Measurements from ENCODE around the gene NADSYN1. TPM values are rescaled to one million over a fixed set of nuclear protein-coding genes. Genes with fewer than 3 reads are reported as not detected.

NADSYN1 gene
- total RNA-seq, 1 experiment from 2014 or later: 58.2 TPM

DNA sequence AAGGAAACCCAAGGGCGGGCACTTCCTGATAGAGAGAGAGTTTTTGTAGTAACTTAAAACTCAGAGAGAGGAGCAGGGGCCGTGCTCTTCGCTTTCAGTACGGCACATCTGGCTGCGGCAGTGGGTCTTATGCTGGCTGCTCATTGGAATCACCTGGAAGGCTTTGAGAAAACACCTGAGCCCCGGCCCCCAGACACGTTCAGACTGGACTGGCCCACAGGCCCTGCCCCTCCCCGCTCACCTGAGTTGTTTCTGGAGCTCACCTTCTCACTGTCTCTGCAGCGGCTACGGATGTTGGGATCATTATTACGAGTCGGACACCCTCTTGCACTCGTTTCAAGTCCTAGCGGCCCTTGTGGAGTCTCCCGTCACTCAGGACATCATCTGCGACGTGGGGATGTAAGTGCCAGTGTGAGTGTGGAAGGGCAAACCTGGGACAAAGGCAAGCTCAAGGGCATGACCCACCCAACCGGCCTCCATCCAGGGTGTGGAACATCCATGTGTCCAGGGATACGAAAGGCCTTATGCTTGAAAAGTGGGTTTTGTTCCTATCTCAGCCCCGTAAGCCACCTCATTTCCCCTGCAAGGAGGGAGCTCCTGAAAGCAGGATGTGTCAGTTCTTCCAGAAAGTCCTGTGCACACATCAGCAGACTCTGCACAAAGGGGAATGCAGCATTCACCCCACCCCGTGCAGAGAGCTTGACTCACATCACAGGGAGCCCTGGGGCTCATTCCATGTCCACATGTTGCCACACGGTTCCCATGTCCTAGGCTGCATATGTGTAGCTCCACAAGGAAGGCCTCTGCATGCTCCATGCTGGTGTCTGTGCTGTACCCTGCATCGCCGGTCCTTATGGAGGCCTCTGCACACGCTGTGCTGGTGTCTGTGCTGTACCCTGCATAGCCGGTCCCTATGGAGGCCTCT lies 5.4 kb downstream of the NADSYN1 start:
- ATAC-seq (no peak), DNase-seq (ENCODE audit: low read depth, low spot score) (no peak)
- H3K36me3 ChIP-seq (ENCODE audit: control insufficient read depth in 1 of 2, insufficient read depth in 2 of 2, low read length in 2 of 2): peaks cover 30 to 39% of the 10 kb centered on the region in 2 experiments; a peak in 3 of 4 replicates
- no peak overlapping the region for H3K4me2 ChIP-seq (ENCODE audit: low read length)
- H3K79me2 ChIP-seq (ENCODE audit: insufficient read depth, low read length): peaks cover 14% of the 10 kb centered on the region
- no peak overlapping the region for H3K27ac ChIP-seq (ENCODE audit: low read depth, low read length)
- no peaks in the 10 kb centered on the region for H3K27me3 ChIP-seq (ENCODE audit: insufficient read depth, low read length)
- no peaks in the 10 kb centered on the region for H3K9me2 ChIP-seq (ENCODE audit: insufficient read depth)
- peaks cover 3 to 6% of the 10 kb centered on the region in 2 experiments; a peak in 2 of 4 replicates for H3K4me1 ChIP-seq (ENCODE audit: control insufficient read depth in 1 of 2, insufficient read depth in 2 of 2, low read length in 2 of 2)
- intact Hi-C loops (cut with micrococcal nuclease): no loop called here
- TF ChIP-seq CBX3 (IDR thresholded peaks at IDR 0.05; ENCODE audit: low read depth): no peak
- no peak for TF ChIP-seq EZH2 (IDR thresholded peaks at IDR 0.05)
- no peak for TF ChIP-seq JUND (IDR thresholded peaks at IDR 0.05)
- TF ChIP-seq POLR2A (IDR thresholded peaks at IDR 0.05; ENCODE audit: borderline replicate concordance, extremely low read depth, insufficient read depth, insufficient read length): no peak
- TF ChIP-seq YY1 (IDR thresholded peaks at IDR 0.05; ENCODE audit: extremely low read depth, insufficient replicate concordance, low read depth, low read length): no peak
- TF ChIP-seq, protein P1, sequence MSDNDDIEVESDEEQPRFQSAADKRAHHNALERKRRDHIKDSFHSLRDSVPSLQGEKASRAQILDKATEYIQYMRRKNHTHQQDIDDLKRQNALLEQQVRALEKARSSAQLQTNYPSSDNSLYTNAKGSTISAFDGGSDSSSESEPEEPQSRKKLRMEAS (IDR thresholded peaks at IDR 0.05): no peak
- no peak for TF ChIP-seq EGR1 (IDR thresholded peaks at IDR 0.05; ENCODE audit: low read depth)
- ChIA-PET POLR2A (interaction anchor here (1.1 kb wide), 1 partner anchor 10 kb away, joined by 5 read pairs; the partner anchor contains the start of gene DHCR7), RAD21 (ENCODE audit: low non-redundant PET in 1 of 2, low total read pairs in 2 of 2, uncharacterized antibody in 2 of 2, unreplicated experiment in 2 of 2) (no interaction called here), CTCF (no interaction called here)
- H2AFZ ChIP-seq (ENCODE audit: low read depth, low read length, poor library complexity, severe bottlenecking): no peak overlapping the region
- BruUV-seq (replicated peaks): no TSS peak
- H3K9ac ChIP-seq (ENCODE audit: low read length): no peak overlapping the region
- no peak overlapping the region for H3K4me3 ChIP-seq (replicated peaks in 1 of 2; ENCODE audit: low read depth in 1 of 2, low read length in 2 of 2)
- H3K9me3 ChIP-seq (ENCODE audit: control insufficient read depth in 1 of 2, insufficient read depth in 1 of 2, low read depth in 1 of 2, low read length in 2 of 2): no peaks in the 10 kb centered on the region
- peaks cover 1% of the 10 kb centered on the region; the same call in 1 of the 2 replicates for H4K20me1 ChIP-seq (ENCODE audit: insufficient read depth)

DNA sequence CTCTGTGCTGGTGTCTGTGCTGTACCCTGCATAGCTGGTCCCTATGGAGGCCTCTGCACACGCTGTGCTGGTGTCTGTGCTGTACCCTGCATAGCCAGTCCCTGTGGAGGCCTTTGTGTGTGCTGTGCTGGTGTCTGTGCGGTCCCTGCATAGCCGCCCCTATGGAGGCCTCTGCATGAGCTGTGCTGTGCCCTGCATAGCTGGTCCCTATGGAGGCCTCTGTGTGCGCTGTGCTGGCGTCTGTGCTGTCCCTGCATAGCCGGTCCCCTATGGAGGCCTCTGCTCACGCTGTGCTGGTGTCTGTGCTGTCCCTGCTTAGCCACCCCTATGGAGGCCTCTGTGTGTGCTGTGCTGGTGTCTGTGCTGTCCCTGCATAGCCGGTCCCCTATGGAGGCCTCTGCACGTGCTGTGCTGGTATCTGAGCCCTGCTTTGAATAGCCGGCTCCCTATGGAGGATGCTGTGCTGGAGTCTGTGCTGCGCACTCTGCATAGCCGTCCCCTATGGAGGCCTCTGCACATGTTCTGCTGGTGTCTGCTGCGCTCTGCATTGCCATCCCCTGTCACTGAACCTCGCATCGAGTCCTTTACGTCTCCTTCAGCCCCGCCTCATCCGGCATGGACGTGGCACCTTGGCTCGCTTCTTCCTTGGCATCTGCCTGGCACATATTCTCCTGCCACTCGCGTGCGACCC lies 6.2 kb downstream of the NADSYN1 start:
- no peaks in the 10 kb centered on the region for H3K27me3 ChIP-seq (ENCODE audit: insufficient read depth, low read length)
- no peak overlapping the region for H3K27ac ChIP-seq (ENCODE audit: low read depth, low read length)
- ChIA-PET CTCF (no interaction called here), RAD21 (ENCODE audit: low non-redundant PET in 1 of 2, low total read pairs in 2 of 2, uncharacterized antibody in 2 of 2, unreplicated experiment in 2 of 2) (no interaction called here), POLR2A (interaction anchor here (1.1 kb wide), 1 partner anchor 11 kb away, joined by 5 read pairs; the partner anchor contains the start of gene DHCR7)
- H2AFZ ChIP-seq (ENCODE audit: low read depth, low read length, poor library complexity, severe bottlenecking): no peak overlapping the region
- peaks cover 0 to under 1% of the 10 kb centered on the region in 2 experiments; a peak in 1 of 4 replicates for H3K4me1 ChIP-seq (ENCODE audit: control insufficient read depth in 1 of 2, insufficient read depth in 2 of 2, low read length in 2 of 2)
- H3K4me3 ChIP-seq (replicated peaks in 1 of 2; ENCODE audit: low read depth in 1 of 2, low read length in 2 of 2): no peak overlapping the region
- no peaks in the 10 kb centered on the region for H4K20me1 ChIP-seq (ENCODE audit: insufficient read depth)
- BruUV-seq (replicated peaks): no TSS peak
- H3K9ac ChIP-seq (ENCODE audit: low read length): no peak overlapping the region
- no peaks in the 10 kb centered on the region for H3K9me2 ChIP-seq (ENCODE audit: insufficient read depth)
- no peak for TF ChIP-seq ZFX (IDR thresholded peaks at IDR 0.05)
- TF ChIP-seq SIN3A (IDR thresholded peaks at IDR 0.05; ENCODE audit: low read depth): no peak
- no peak for TF ChIP-seq JUND (IDR thresholded peaks at IDR 0.05)
- no peak for TF ChIP-seq CBX3 (IDR thresholded peaks at IDR 0.05; ENCODE audit: low read depth)
- TF ChIP-seq, protein P2, sequence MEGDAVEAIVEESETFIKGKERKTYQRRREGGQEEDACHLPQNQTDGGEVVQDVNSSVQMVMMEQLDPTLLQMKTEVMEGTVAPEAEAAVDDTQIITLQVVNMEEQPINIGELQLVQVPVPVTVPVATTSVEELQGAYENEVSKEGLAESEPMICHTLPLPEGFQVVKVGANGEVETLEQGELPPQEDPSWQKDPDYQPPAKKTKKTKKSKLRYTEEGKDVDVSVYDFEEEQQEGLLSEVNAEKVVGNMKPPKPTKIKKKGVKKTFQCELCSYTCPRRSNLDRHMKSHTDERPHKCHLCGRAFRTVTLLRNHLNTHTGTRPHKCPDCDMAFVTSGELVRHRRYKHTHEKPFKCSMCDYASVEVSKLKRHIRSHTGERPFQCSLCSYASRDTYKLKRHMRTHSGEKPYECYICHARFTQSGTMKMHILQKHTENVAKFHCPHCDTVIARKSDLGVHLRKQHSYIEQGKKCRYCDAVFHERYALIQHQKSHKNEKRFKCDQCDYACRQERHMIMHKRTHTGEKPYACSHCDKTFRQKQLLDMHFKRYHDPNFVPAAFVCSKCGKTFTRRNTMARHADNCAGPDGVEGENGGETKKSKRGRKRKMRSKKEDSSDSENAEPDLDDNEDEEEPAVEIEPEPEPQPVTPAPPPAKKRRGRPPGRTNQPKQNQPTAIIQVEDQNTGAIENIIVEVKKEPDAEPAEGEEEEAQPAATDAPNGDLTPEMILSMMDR (IDR thresholded peaks at IDR 0.05 in 2 of 3, conservative IDR thresholded peaks at IDR 0.05 in 1 of 3; ENCODE audit: borderline replicate concordance in 1 of 3, insufficient read depth in 1 of 3, low read depth in 2 of 3, low read length in 2 of 3): no peak
- no peak overlapping the region for H3K4me2 ChIP-seq (ENCODE audit: low read length)
- peaks cover 30 to 39% of the 10 kb centered on the region in 2 experiments; a peak in 3 of 4 replicates for H3K36me3 ChIP-seq (ENCODE audit: control insufficient read depth in 1 of 2, insufficient read depth in 2 of 2, low read length in 2 of 2)
- no peaks in the 10 kb centered on the region for H3K9me3 ChIP-seq (ENCODE audit: control insufficient read depth in 1 of 2, insufficient read depth in 1 of 2, low read depth in 1 of 2, low read length in 2 of 2)
- intact Hi-C loops (cut with micrococcal nuclease): no loop called here
- peaks cover 5% of the 10 kb centered on the region; the same call in 1 of the 2 replicates for H3K79me2 ChIP-seq (ENCODE audit: insufficient read depth, low read length)
- no peak for DNase-seq (ENCODE audit: low read depth, low spot score)
- no peak for ATAC-seq

Data from HCT116 (cell line).